GM12801 (cell line): ENCODE results near the gene PIP4K2C.

Experiments used
- TF ChIP-seq, protein P1 (sequence below): IDR thresholded peaks from one replicate; pipeline ENCODE4 v1.5.1; 2011; ENCODE audit warnings: control low read depth; ENCODE audit not compliant: insufficient read length; ENCODE audit errors: extremely low read depth

Gene PIP4K2C

GRCh38 chr12:57590864-57591781 lies at the start of gene PIP4K2C:
PIP4K2C (plus strand) TSS chr12:57591192; CDS start chr12:57591290, 98 bp downstream.
- TF ChIP-seq, protein P1, sequence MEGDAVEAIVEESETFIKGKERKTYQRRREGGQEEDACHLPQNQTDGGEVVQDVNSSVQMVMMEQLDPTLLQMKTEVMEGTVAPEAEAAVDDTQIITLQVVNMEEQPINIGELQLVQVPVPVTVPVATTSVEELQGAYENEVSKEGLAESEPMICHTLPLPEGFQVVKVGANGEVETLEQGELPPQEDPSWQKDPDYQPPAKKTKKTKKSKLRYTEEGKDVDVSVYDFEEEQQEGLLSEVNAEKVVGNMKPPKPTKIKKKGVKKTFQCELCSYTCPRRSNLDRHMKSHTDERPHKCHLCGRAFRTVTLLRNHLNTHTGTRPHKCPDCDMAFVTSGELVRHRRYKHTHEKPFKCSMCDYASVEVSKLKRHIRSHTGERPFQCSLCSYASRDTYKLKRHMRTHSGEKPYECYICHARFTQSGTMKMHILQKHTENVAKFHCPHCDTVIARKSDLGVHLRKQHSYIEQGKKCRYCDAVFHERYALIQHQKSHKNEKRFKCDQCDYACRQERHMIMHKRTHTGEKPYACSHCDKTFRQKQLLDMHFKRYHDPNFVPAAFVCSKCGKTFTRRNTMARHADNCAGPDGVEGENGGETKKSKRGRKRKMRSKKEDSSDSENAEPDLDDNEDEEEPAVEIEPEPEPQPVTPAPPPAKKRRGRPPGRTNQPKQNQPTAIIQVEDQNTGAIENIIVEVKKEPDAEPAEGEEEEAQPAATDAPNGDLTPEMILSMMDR = no peak

GRCh38 chr12:57541717-57542116 lies 49.3 kb upstream of the PIP4K2C start:
- TF ChIP-seq, protein P1 = no peak

- TF ChIP-seq, protein P1 = no peak
Observed at GRCh38 chr12:57543581-57543980, 47.4 kb upstream of the PIP4K2C start.

DNA sequence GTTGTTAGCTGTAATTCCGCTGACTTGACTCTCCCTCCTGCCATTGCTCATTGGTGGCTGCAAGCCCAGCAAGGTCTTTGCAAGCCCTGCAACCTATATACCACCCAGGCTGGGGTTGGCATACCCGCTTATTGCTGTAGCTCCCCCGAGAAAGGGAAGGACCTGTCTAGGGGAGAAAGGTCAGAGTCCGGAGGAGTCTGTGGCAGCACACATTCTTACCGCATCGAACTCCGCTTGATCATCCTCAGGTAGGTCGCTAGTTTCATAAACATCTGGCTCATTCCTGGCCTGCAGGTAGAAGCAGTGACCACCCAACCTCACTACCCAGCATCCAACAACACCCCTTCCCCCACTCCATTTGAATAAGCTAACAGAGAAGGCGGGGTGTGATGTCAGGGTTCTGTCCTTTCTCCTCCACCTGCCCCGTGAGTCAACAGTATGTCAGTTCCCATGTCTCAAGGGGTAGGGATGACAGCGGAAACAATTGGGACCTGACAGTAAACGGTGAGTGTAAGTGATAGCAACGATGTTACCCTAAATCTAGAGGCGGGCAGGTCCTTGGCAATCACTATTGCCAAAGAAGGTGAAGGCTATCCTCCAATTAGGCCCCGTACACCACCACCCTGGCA lies 45.1 kb upstream of the PIP4K2C start:
- TF ChIP-seq, protein P1 = no peak

DNA sequence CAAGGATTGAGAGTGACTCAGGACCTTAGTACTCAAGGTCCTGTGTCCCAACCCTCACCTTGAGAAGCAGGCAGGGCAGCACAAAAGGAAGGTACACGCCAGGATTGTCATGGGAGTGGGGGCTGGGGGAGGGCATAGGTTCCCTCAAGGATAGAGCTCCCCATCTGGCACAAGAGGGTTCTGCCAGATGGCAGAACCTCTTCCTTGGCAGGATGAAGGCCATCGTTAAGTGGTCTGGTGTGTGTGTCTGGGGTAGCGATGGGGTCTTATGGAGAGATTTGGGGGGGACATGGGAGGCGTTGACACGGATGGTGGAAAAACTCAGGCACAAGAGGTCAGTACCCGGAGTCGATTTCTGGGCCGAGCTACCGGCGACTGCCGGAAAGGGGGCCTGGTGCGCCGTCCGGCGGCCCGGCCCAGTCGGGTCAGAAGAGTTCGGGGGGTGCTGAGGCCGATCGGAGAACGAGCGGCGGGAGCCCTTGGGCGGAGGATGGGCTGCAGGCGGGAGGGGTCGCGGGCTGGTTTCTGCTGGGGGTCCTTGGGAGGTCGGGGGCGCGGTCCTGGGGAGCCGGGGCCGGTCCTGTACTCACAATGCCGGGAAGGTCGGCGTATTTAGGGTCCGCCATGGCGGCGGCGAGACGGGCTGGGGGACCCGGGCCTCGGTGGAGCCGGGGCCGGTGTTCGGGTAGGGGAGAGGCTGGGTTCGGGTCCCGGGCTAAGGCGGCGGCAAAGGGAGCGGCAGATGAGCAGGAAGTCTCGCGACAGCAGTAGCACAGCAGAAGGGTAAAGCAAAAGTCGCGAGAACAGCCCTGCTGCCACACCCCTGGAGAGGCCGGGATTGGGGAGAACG lies 44.3 kb upstream of the PIP4K2C start, which contains the start of gene DCTN2:
DCTN2 (minus strand) TSS at position 755 of the 850 bp plus-strand sequence; CDS start at position 626, 129 bp downstream.
- TF ChIP-seq, protein P1 = no peak

DNA sequence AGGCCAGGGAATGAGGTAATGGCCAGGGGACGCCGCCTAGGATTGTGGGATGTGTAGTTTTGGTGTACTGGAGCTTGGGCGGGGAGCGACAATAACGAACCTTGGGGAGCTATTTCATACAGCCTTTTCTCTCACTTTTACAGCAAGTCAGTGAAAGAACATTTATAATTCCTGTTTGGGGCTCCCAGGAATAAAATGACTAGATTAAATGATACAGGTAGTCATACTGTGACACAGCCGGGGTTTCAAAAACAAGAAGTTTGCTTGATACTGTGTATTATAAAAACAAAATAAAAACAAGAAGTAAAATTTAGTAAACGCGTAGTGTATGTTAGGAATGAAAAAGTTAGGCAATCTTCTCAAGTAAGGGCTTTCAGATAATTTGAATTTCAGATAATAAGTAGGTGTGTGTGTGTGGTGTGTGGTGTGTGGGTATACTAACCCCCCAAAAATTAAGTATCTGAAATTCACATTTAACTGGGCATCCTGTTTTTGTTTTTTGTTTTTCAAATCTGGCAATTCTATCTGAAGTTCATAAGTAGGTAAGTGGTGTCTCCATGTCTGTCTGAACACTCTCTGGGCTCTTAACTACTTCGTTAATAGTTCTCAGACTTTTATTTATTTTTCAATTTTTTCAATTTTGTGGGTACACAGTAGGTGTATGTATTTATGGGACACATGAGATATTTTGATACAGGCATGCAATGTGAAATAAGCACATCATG lies 43.5 kb upstream of the PIP4K2C start:
- TF ChIP-seq, protein P1 = no peak
